Fibroblast of peridontal ligament (primary cell): ENCODE results near the gene C20orf141.

Experiments
- DNase-seq: peaks from one replicate; pipeline ENCODE4 v3.0.0-alpha.2; 2010; ENCODE audit errors: extremely low read depth

C20orf141 gene

DNA sequence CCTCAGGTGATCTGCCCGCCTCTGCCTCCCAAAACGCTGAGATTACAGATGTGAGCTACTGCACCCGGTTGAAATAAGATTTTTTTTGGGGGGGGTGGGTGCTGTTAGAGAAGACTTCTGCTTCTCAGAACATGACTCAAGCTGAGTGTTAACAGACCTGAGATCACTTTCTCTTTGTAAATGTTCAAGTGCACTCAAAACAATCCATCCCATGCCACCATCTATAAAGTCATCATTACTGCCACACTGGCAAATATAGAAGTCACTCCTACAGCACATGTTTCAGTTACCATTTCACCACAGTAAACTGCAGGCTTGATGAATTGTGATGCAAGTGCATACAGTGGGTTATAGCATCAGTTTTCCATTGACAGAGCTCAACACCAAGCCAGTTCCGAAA is 34.7 kb downstream of the C20orf141 start:
- DNase-seq = no peak

DNA sequence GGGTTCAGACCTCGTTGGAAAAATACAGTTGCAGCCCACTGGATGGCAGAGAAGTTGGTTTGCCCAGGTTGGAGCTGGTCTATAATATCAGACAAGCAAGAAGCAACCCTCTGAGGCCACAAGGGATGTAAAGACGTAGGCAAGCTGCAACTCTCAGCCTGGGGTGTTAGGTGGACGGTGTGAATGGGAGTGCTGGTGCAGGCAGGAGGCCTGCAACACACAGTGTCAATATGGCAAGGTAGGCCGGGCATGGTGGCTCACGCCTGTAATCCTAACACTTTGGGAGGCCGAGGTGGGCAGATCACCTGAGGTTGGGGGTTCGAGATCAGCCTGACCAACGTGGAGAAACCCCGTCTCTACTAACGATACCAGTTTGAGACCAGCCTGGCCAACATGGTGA is 36.3 kb downstream of the C20orf141 start:
- DNase-seq = no peak

DNA sequence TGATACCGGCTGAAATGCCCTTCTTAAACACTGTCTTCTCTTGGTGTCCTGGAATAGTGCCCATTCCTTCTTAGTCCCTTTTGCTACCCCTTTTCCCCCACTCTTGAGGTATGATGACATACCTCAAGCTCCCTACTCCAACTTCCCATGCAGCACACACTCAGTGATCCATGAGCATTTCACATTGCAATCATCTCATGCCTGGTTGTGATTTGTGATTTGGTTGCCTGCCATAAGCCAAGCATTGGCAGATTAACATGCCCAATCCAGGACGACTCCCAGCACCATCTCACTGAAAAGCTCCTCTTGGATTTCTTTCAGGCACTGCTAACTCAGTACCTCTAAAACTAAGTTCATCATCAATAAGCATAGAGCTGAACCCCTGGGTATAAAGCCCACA is 43.8 kb downstream of the C20orf141 start:
- peak; percentile 75 for DNase-seq

DNA sequence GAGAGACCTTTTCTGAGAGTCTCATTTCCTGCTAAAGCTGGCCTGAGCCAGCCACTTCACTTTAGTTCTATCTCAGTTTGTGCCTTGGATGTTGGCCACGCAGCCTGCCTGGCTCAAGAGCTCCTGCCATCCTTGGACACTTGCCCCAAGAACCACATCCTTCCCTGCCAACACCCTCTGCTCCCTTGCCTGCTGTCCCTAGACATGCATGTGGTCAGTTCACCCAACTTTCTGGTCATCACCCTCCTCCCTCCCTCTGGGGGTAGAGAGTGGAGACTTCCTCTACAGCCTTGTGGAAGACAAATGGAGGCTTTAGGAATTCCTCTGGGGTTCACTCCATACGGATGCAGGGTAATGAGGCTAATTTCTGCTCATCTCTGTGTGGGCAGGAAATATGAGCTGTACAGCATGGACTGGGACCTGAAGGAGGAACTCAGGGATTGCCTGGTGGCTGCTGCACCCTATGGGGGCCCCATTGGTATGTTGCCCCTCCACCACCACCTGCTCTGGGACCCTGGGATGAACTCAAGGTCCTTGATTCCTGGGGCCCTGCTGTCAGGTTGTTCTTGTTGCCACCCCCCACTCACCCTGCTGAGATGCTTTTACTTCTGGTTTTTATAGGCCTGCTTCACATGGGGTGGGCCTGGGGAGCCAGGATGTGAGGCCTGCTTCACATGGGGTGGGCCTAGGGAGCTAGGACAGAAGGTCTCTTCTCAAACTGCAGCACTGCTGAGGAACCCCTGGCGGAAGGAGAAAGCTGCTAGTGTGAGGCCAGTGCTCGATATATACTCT is 44.7 kb downstream of the C20orf141 start:
- peak; percentile 65 for DNase-seq

DNA sequence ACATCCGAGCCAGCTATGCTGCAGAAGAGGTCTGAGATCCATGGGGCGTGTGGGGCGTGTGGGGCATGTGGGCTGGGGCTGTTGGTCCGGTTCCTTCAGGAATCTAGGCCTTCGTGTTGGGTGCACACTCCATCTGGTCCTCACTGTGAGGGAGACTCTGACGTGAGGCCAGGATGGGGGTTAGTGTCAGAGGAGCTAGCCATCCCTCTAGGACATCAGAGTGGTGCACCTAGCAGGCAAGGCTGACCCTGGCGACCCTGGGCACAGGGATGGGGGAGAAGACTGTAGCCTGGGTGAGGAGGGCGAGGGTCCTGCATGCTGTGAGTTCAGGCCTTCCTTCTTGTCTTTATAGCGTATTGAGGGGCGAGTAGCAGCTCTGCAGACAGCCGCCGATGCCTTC is 49.8 kb downstream of the C20orf141 start:
- no peak for DNase-seq

DNA sequence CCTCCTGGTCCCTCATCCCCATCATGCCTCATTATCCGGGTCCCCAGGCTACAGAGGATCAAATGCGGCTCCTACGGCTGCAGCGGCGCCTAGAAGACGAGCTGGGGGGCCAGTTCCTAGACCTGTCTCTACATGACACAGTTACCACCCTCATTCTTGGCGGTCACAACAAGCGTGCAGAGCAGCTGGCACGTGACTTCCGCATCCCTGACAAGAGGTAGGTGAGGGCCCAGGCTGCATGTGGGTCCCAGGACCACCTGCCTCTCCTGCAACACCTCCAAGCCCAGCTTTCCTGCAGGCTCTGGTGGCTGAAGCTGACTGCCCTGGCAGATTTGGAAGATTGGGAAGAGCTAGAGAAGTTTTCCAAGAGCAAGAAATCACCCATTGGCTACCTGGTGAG is 50.3 kb downstream of the C20orf141 start:
- no peak for DNase-seq
